ENCODE measurements around the gene PARP8.

- TF ChIP-seq, protein P1, sequence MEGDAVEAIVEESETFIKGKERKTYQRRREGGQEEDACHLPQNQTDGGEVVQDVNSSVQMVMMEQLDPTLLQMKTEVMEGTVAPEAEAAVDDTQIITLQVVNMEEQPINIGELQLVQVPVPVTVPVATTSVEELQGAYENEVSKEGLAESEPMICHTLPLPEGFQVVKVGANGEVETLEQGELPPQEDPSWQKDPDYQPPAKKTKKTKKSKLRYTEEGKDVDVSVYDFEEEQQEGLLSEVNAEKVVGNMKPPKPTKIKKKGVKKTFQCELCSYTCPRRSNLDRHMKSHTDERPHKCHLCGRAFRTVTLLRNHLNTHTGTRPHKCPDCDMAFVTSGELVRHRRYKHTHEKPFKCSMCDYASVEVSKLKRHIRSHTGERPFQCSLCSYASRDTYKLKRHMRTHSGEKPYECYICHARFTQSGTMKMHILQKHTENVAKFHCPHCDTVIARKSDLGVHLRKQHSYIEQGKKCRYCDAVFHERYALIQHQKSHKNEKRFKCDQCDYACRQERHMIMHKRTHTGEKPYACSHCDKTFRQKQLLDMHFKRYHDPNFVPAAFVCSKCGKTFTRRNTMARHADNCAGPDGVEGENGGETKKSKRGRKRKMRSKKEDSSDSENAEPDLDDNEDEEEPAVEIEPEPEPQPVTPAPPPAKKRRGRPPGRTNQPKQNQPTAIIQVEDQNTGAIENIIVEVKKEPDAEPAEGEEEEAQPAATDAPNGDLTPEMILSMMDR (conservative IDR thresholded peaks at IDR 0.05; ENCODE audit: low read depth, low read length), result no peak
- TF ChIP-seq RAD21 (IDR thresholded peaks at IDR 0.05; ENCODE audit: low read length) (no peak), RCOR1 (IDR thresholded peaks at IDR 0.05; ENCODE audit: insufficient replicate concordance, low read length) (no peak), MXI1 (IDR thresholded peaks at IDR 0.05; ENCODE audit: borderline replicate concordance, low read depth, low read length) (no peak), RFX5 (IDR thresholded peaks at IDR 0.05; ENCODE audit: low read depth, low read length) (no peak), CHD1 (IDR thresholded peaks at IDR 0.05; ENCODE audit: low read depth, low read length) (no peak), MAZ (IDR thresholded peaks at IDR 0.05; ENCODE audit: borderline replicate concordance, low read depth, low read length) (no peak), SMC3 (IDR thresholded peaks at IDR 0.05; ENCODE audit: low read depth, low read length) (no peak), NFE2L2 (IDR thresholded peaks at IDR 0.05; ENCODE audit: low read depth, low read length) (no peak), POLR2A (IDR thresholded peaks at IDR 0.05; ENCODE audit: low read depth, low read length) (no peak)
- TF ChIP-seq, protein P2, sequence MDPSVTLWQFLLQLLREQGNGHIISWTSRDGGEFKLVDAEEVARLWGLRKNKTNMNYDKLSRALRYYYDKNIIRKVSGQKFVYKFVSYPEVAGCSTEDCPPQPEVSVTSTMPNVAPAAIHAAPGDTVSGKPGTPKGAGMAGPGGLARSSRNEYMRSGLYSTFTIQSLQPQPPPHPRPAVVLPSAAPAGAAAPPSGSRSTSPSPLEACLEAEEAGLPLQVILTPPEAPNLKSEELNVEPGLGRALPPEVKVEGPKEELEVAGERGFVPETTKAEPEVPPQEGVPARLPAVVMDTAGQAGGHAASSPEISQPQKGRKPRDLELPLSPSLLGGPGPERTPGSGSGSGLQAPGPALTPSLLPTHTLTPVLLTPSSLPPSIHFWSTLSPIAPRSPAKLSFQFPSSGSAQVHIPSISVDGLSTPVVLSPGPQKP (IDR thresholded peaks at IDR 0.05; ENCODE audit: borderline replicate concordance, low read depth, low read length), result no peak
Measured at GRCh38 chr5:50749181-50749580, 82.7 kb downstream of the PARP8 start.

All from IMR-90 (cell line).